Nephron (organoid): ENCODE data around the gene CCDC85B.

Source experiments
- H3K27ac Mint-ChIP-seq, 3 experiments: 2 replicates each; pipeline ENCODE4 v1.8.0; 2020; ENCODE audit warnings: mixed read lengths in 3 of 3, mild to moderate bottlenecking in 2 of 3, moderate library complexity in 1 of 3
- H3K27me3 Mint-ChIP-seq: 2 replicates; pipeline ENCODE4 v1.8.0; 2021; ENCODE audit warnings: low read depth, mild to moderate bottlenecking, moderate library complexity, mixed read lengths
- H3K36me3 Mint-ChIP-seq: 2 replicates; pipeline ENCODE4 v1.8.0; 2020; ENCODE audit warnings: low read depth, mixed read lengths
- H3K4me1 Mint-ChIP-seq: 2 replicates; pipeline ENCODE4 v1.8.0; 2020; ENCODE audit warnings: mixed read lengths
- H3K4me3 Mint-ChIP-seq, 3 experiments: 2 replicates each; pipeline ENCODE4 v1.8.0; 2020; ENCODE audit warnings: mild to moderate bottlenecking in 3 of 3, mixed read lengths in 3 of 3, moderate library complexity in 2 of 3
- H3K9me3 Mint-ChIP-seq: 2 replicates; pipeline ENCODE4 v1.8.0; 2020; ENCODE audit warnings: mixed read lengths
- CTCF ChIP-seq, 3 experiments: fragments of 200-600 bp; sonication (generic); IDR thresholded peaks; one replicate each; pipeline ENCODE4 v1.5.0; 2021; ENCODE audit warnings: antibody characterized with exemption in 3 of 3; ENCODE audit not compliant: unreplicated experiment in 3 of 3

The CCDC85B gene

DNA sequence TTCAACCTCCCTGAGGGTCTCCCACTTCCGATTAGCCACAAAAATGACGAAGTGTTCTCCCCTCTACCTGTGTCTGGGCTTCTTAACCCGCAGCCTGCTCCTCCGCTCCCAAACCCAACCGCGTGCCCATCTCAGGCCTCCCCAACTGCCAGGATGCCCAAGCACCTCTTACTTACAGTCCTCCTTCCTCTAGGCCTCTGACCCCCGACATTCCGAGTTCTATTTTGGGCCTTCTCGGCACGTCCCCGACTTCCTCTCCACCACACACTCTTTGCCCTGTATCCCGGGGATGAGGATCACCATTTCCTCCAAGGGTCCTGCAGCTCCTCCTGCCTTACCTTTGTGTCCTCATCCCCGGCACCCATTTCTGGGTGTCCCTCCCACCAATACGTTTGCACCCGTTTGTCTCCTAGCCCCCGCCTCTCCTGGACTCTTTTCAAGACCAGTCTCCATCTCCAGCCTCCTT, 30.6 kb upstream of the CCDC85B start:
- peaks cover 30% of the 10 kb centered on the region for H3K36me3 Mint-ChIP-seq
- H3K9me3 Mint-ChIP-seq, result no peaks in the 10 kb centered on the region
- H3K27ac Mint-ChIP-seq, result peak overlapping the region; percentile 97 to 99 (median 99)
- H3K27me3 Mint-ChIP-seq, result no peaks in the 10 kb centered on the region
- TF ChIP-seq CTCF (IDR thresholded peaks at IDR 0.05; ENCODE audit: unreplicated experiment in 3 of 3), result no peak
- H3K4me3 Mint-ChIP-seq, result peak overlapping the region; percentile 90 to 93 (median 92)
- peaks cover 27% of the 10 kb centered on the region for H3K4me1 Mint-ChIP-seq

DNA sequence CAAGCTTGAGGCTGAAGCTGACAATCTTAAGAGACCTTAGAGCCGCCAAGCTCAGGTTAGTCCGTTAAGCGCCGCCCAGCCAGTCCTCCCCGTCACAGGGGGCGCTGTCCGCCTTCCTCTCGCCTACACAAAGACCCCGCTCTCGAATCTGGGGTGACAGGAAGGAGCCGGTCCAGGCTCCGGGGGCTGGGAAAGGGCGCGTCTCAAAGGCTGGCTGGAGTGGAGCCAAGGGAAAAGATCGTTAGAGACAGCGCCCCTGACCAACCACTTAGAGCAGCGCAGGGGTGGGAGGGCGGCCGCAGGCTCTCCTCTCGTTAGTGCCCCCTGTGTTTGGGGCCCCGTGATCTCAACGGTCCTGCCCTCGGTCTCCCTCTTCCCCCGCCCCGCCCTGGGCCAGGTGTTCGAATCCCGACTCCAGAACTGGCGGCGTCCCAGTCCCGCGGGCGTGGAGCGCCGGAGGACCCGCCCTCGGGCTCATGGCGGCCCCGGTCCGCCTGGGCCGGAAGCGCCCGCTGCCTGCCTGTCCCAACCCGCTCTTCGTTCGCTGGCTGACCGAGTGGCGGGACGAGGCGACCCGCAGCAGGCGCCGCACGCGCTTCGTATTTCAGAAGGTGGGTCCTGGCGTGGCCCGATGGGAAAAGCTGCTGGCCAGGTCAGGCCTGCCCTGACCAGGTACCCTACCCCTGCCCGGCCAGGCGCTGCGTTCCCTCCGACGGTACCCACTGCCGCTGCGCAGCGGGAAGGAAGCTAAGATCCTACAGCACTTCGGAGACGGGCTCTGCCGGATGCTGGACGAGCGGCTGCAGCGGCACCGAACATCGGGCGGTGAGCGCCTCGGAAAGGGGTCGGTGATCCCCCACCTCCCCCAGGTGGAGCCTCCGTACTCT, 30.0 kb upstream of the CCDC85B start, which contains the start of gene MUS81:
Gene MUS81, plus strand, starts transcription at position 156 of the 887 bp plus-strand sequence. Its CDS starts 321 bp downstream, at position 477.
- peak within 1 kb of the TSS; percentile 97 to 99 (median 99) for H3K27ac Mint-ChIP-seq
- H3K4me3 Mint-ChIP-seq, result peak within 1 kb of the TSS; percentile 90 to 93 (median 92)
- H3K9me3 Mint-ChIP-seq, result no peaks in the 10 kb centered on the region

DNA sequence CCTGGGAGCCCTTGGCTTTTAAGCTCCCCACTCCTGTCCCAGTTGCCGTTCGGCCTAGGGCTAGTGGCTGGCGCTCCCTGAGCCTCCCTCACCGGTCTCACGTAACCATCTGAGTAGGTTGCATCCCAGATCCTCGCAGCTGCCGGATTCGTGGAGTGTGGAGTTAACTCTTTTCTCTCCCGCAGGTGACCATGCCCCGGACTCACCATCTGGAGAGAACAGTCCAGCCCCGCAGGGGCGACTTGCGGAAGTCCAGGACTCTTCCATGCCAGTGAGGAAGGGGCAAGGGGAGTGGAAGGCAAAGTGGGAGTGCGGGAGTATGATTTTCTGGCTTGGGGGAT, 29.3 kb upstream of the CCDC85B start:
- no peaks in the 10 kb centered on the region for H3K27me3 Mint-ChIP-seq
- H3K4me3 Mint-ChIP-seq, result peak overlapping the region; percentile 90 to 93 (median 92)
- TF ChIP-seq CTCF (IDR thresholded peaks at IDR 0.05; ENCODE audit: unreplicated experiment in 3 of 3), result no peak
- H3K27ac Mint-ChIP-seq, result peak overlapping the region; percentile 78 to 99 (median 97)
- peaks cover 23% of the 10 kb centered on the region for H3K36me3 Mint-ChIP-seq
- H3K9me3 Mint-ChIP-seq, result no peaks in the 10 kb centered on the region
- H3K4me1 Mint-ChIP-seq, result peaks cover 22% of the 10 kb centered on the region

More for the DNA sequence above, 30.0 kb upstream of the CCDC85B start, which contains the start of gene MUS81:
- peaks cover 29% of the 10 kb centered on the region for H3K36me3 Mint-ChIP-seq
- no peaks in the 10 kb centered on the region for H3K27me3 Mint-ChIP-seq
- H3K4me1 Mint-ChIP-seq, result peaks cover 27% of the 10 kb centered on the region
- TF ChIP-seq CTCF (IDR thresholded peaks at IDR 0.05; ENCODE audit: unreplicated experiment in 3 of 3), result peak; percentile 89 to 95 (median 94)

DNA sequence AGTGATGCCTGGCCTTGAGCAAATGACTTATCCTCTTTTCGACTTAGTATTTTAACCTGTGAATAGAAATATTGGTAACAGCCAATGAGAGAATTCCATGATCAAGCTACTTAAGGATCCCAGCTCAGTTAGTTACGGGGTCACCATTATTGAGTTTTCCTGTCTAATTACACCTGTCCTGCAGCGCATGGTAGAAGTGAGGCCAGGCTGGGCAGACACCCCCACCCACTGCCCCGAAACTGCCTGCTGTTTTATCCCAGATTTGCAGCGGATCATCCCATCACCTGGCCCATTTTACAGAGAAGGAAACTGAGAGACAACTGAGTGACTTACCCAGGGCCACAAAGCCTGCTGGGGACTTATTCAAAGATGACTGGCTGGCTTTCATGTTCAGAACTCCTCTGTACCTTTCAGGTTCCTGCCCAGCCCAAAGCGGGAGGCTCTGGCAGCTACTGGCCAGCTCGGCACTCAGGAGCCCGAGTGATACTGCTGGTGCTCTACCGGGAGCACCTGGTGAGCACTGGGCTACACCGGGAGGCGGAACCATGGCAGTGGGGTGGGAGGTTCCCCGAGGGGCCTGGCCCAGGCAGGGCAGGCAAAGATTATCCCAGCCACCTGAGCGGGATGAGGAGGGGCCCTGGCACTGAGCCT, 28.8 kb upstream of the CCDC85B start:
- peaks cover 19% of the 10 kb centered on the region for H3K36me3 Mint-ChIP-seq
- H3K27ac Mint-ChIP-seq, result peak overlapping the region; percentile 78 to 99 (median 97)
- H3K4me3 Mint-ChIP-seq, result peak overlapping the region; percentile 90 to 93 (median 92)
- no peaks in the 10 kb centered on the region for H3K27me3 Mint-ChIP-seq
- H3K9me3 Mint-ChIP-seq, result no peaks in the 10 kb centered on the region
- H3K4me1 Mint-ChIP-seq, result peaks cover 17% of the 10 kb centered on the region
- TF ChIP-seq CTCF (IDR thresholded peaks at IDR 0.05; ENCODE audit: unreplicated experiment in 3 of 3), result no peak

GRCh38 chr11:65862191-65862735, 28.2 kb upstream of the CCDC85B start:
- Mint-ChIP-seq H3K9me3 (no peaks in the 10 kb centered on the region), H3K36me3 (peaks cover 23% of the 10 kb centered on the region), H3K4me3 (peak overlapping the region; percentile 52 to 93 (median 79)), H3K27me3 (no peaks in the 10 kb centered on the region), H3K27ac (no peak overlapping the region), H3K4me1 (peaks cover 15% of the 10 kb centered on the region)
- no peak for TF ChIP-seq CTCF (IDR thresholded peaks at IDR 0.05; ENCODE audit: unreplicated experiment in 3 of 3)
